ENCODE results near the gene ARFGAP1. TPM values are rescaled to one million over a fixed set of nuclear protein-coding genes. Genes with fewer than 3 reads are reported as not detected.

The ARFGAP1 gene
- total and polyA plus RNA-seq, 3 experiments from 2014 or later = 22.7 to 77.5 (median 71.0) TPM

- no peak for DNase-seq
- peak overlapping the region; percentile 79 for H3K27ac ChIP-seq (ENCODE audit: low read depth, low read length)
- Mint-ChIP-seq H3K9me3 (no peaks in the 10 kb centered on the region), H3K4me1 (peaks cover 30 to 33% (median 33%) of the 10 kb centered on the region in 3 donors), H3K4me3 (peak overlapping the region; percentile 84 to 98 (median 89)), H3K27ac (peak overlapping the region; percentile 66 to 93 (median 87)), H3K27me3 (no peaks in the 10 kb centered on the region), H3K36me3 (peaks cover 0 to 38% (median 0%) of the 10 kb centered on the region in 3 donors)
- peaks cover 5% of the 10 kb centered on the region for H3K36me3 ChIP-seq (ENCODE audit: insufficient read depth, low read length)
- H3K4me3 ChIP-seq (ENCODE audit: low read length) = peak overlapping the region; percentile 74
- ChIA-PET CTCF (interaction anchor here (0.9 kb wide), 1 partner anchor 50 kb away, joined by 3 read pairs; no protein-coding TSS in a partner anchor), POLR2A (no interaction called here)
- peaks cover 17% of the 10 kb centered on the region for H3K4me1 ChIP-seq (ENCODE audit: insufficient read depth, low read length)
- no peaks in the 10 kb centered on the region for H3K27me3 ChIP-seq (ENCODE audit: insufficient read depth, low read length, poor library complexity, severe bottlenecking)
- no peaks in the 10 kb centered on the region for H3K9me3 ChIP-seq (ENCODE audit: low read length)
These were observed 1.2 kb downstream of the ARFGAP1 start for GRCh38 chr20:63273635-63274380.

GRCh38 chr20:63274381-63275228, 2.0 kb downstream of the ARFGAP1 start:
- H3K27ac ChIP-seq (ENCODE audit: low read depth, low read length) = no peak overlapping the region

GRCh38 chr20:63275825-63276224, 3.2 kb downstream of the ARFGAP1 start:
- no peaks in the 10 kb centered on the region for H3K9me3 Mint-ChIP-seq
- H3K27me3 ChIP-seq (ENCODE audit: insufficient read depth, low read length, poor library complexity, severe bottlenecking) = no peaks in the 10 kb centered on the region
- POLR2A ChIA-PET = no interaction called here
- H3K36me3 ChIP-seq (ENCODE audit: insufficient read depth, low read length) = peaks cover 14% of the 10 kb centered on the region
- H3K27ac ChIP-seq (ENCODE audit: low read depth, low read length) = no peak overlapping the region
- no peaks in the 10 kb centered on the region for H3K9me3 ChIP-seq (ENCODE audit: low read length)
- H3K27me3 Mint-ChIP-seq = no peaks in the 10 kb centered on the region
- no peak overlapping the region for H3K27ac Mint-ChIP-seq
- peaks cover 17% of the 10 kb centered on the region for H3K4me1 ChIP-seq (ENCODE audit: insufficient read depth, low read length)
- peaks cover 0 to 55% (median 2%) of the 10 kb centered on the region in 3 donors for H3K36me3 Mint-ChIP-seq
- CTCF ChIA-PET = no interaction called here
- peak overlapping the region in 3 of 7 donors; percentile 28 to 87 (median 58) for H3K4me3 Mint-ChIP-seq
- H3K4me3 ChIP-seq (ENCODE audit: low read length) = no peak overlapping the region
- H3K4me1 Mint-ChIP-seq = peaks cover 30% of the 10 kb centered on the region in 3 donors
- DNase-seq = no peak

More at GRCh38 chr20:63274381-63275228, 2.0 kb downstream of the ARFGAP1 start:
- Mint-ChIP-seq H3K27ac (peak overlapping the region in 6 of 8 donors; percentile 11 to 76 (median 42)), H3K4me1 (peaks cover 30 to 33% (median 33%) of the 10 kb centered on the region in 3 donors), H3K4me3 (peak overlapping the region; percentile 39 to 87 (median 72)), H3K36me3 (peaks cover 0 to 46% (median 0%) of the 10 kb centered on the region in 3 donors), H3K27me3 (no peaks in the 10 kb centered on the region), H3K9me3 (no peaks in the 10 kb centered on the region)
- ChIA-PET POLR2A (no interaction called here), CTCF (no interaction called here)
- H3K36me3 ChIP-seq (ENCODE audit: insufficient read depth, low read length) = peaks cover 7% of the 10 kb centered on the region
- no peaks in the 10 kb centered on the region for H3K9me3 ChIP-seq (ENCODE audit: low read length)
- no peak overlapping the region for H3K4me3 ChIP-seq (ENCODE audit: low read length)
- H3K27me3 ChIP-seq (ENCODE audit: insufficient read depth, low read length, poor library complexity, severe bottlenecking) = no peaks in the 10 kb centered on the region
- no peak for DNase-seq
- H3K4me1 ChIP-seq (ENCODE audit: insufficient read depth, low read length) = peaks cover 17% of the 10 kb centered on the region

GRCh38 chr20:63276956-63277355, 4.3 kb downstream of the ARFGAP1 start:
- CTCF ChIA-PET = no interaction called here
- no peak overlapping the region for H3K4me3 ChIP-seq (ENCODE audit: low read length)
- H3K4me1 Mint-ChIP-seq = peaks cover 21 to 25% (median 23%) of the 10 kb centered on the region in 3 donors
- H3K27me3 Mint-ChIP-seq = no peaks in the 10 kb centered on the region
- POLR2A ChIA-PET = no interaction called here
- H3K9me3 Mint-ChIP-seq = no peaks in the 10 kb centered on the region
- H3K4me1 ChIP-seq (ENCODE audit: insufficient read depth, low read length) = peaks cover 17% of the 10 kb centered on the region
- no peak overlapping the region for H3K27ac Mint-ChIP-seq
- H3K36me3 Mint-ChIP-seq = peaks cover 0 to 61% (median 2%) of the 10 kb centered on the region in 3 donors
- H3K36me3 ChIP-seq (ENCODE audit: insufficient read depth, low read length) = peaks cover 14% of the 10 kb centered on the region
- no peaks in the 10 kb centered on the region for H3K9me3 ChIP-seq (ENCODE audit: low read length)
- no peak overlapping the region for H3K27ac ChIP-seq (ENCODE audit: low read depth, low read length)
- peak overlapping the region in 1 of 7 donors; percentile 72 for H3K4me3 Mint-ChIP-seq
- no peak for DNase-seq
- no peaks in the 10 kb centered on the region for H3K27me3 ChIP-seq (ENCODE audit: insufficient read depth, low read length, poor library complexity, severe bottlenecking)

DNA sequence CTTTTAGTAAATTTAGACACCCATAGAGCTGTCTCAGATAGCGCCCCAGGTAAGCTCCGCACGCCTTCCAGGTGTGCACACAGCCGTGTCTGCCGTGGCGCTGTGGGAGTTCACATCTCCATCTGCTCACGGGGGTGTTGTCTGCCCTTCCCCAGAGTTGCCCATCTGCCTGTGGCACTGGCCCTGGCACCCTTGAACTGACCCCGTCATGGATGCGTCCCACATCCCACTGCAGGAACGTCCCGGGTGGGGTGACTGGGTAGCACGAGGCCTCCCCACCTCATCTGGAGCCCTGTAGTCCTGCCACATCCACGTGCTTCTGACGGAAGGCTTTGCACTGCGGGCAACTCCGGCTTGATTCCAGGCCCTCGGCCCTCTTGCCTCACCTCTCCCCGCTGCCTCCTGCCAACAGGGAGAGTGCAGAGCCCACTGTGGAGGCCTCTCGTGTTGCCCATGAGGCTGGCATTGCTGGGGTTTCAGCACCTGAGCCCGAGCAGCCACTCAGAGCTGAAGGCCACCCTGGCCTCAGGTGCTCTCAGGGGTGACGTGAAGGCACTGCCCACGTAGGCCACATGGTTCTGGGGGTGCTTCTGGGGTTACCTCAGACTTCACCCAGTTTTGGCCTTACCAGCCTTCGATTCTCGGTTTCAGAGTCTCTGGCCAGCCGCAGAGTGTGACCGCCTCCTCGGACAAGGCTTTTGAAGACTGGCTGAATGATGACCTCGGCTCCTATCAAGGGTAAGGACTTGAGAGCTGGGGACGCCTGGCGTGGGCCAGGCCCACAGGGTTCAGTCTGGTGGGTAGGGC, 5.1 kb downstream of the ARFGAP1 start:
- Histone ChIP-seq H3K4me1 (ENCODE audit: insufficient read depth, low read length) (peaks cover 17% of the 10 kb centered on the region), H3K27me3 (ENCODE audit: insufficient read depth, low read length, poor library complexity, severe bottlenecking) (no peaks in the 10 kb centered on the region), H3K36me3 (ENCODE audit: insufficient read depth, low read length) (peaks cover 14% of the 10 kb centered on the region), H3K27ac (ENCODE audit: low read depth, low read length) (no peak overlapping the region), H3K4me3 (ENCODE audit: low read length) (no peak overlapping the region), H3K9me3 (ENCODE audit: low read length) (no peaks in the 10 kb centered on the region)
- POLR2A ChIA-PET = no interaction called here
- Mint-ChIP-seq H3K27ac (no peak overlapping the region), H3K27me3 (no peaks in the 10 kb centered on the region), H3K4me1 (peaks cover 21 to 25% (median 22%) of the 10 kb centered on the region in 3 donors), H3K36me3 (peaks cover 0 to 67% (median 2%) of the 10 kb centered on the region in 3 donors), H3K4me3 (peak overlapping the region in 1 of 7 donors; percentile 27), H3K9me3 (no peaks in the 10 kb centered on the region)
- CTCF ChIA-PET = no interaction called here
- DNase-seq = no peak

- peaks cover 14% of the 10 kb centered on the region for H3K36me3 ChIP-seq (ENCODE audit: insufficient read depth, low read length)
- H3K27me3 ChIP-seq (ENCODE audit: insufficient read depth, low read length, poor library complexity, severe bottlenecking) = no peaks in the 10 kb centered on the region
- DNase-seq = no peak
- Mint-ChIP-seq H3K4me3 (no peak overlapping the region), H3K9me3 (no peaks in the 10 kb centered on the region), H3K27ac (no peak overlapping the region), H3K4me1 (peaks cover 18 to 20% (median 19%) of the 10 kb centered on the region in 3 donors), H3K36me3 (peaks cover 0 to 70% (median 2%) of the 10 kb centered on the region in 3 donors), H3K27me3 (no peaks in the 10 kb centered on the region)
- H3K9me3 ChIP-seq (ENCODE audit: low read length) = no peaks in the 10 kb centered on the region
- H3K27ac ChIP-seq (ENCODE audit: low read depth, low read length) = no peak overlapping the region
- peaks cover 14% of the 10 kb centered on the region for H3K4me1 ChIP-seq (ENCODE audit: insufficient read depth, low read length)
- H3K4me3 ChIP-seq (ENCODE audit: low read length) = no peak overlapping the region
- CTCF ChIA-PET = no interaction called here
- POLR2A ChIA-PET = no interaction called here
These were observed 6.0 kb downstream of the ARFGAP1 start for GRCh38 chr20:63278661-63279060.

GRCh38 chr20:63279931-63280330, 7.3 kb downstream of the ARFGAP1 start:
- no peaks in the 10 kb centered on the region for H3K27me3 ChIP-seq (ENCODE audit: insufficient read depth, low read length, poor library complexity, severe bottlenecking)
- H3K27me3 Mint-ChIP-seq = no peaks in the 10 kb centered on the region
- no peaks in the 10 kb centered on the region for H3K9me3 Mint-ChIP-seq

More at GRCh38 chr20:63279931-63280330, 7.3 kb downstream of the ARFGAP1 start:
- Histone ChIP-seq H3K36me3 (ENCODE audit: insufficient read depth, low read length) (peaks cover 14% of the 10 kb centered on the region), H3K27ac (ENCODE audit: low read depth, low read length) (no peak overlapping the region), H3K4me1 (ENCODE audit: insufficient read depth, low read length) (peaks cover 4% of the 10 kb centered on the region), H3K9me3 (ENCODE audit: low read length) (no peaks in the 10 kb centered on the region), H3K4me3 (ENCODE audit: low read length) (no peak overlapping the region)
- ChIA-PET POLR2A (no interaction called here), CTCF (no interaction called here)
- Mint-ChIP-seq H3K27ac (no peak overlapping the region), H3K4me3 (no peak overlapping the region), H3K36me3 (peaks cover 0 to 75% (median 2%) of the 10 kb centered on the region in 3 donors), H3K4me1 (peaks cover 11 to 15% (median 13%) of the 10 kb centered on the region in 3 donors)
- DNase-seq = no peak
